ENCODE measurements around the gene FAIM2. TPM values are rescaled to one million over a fixed set of nuclear protein-coding genes. Genes with fewer than 3 reads are reported as not detected.

FAIM2 gene
- total RNA-seq, 1 donor from 2014 or later: 0.18 TPM

DNA sequence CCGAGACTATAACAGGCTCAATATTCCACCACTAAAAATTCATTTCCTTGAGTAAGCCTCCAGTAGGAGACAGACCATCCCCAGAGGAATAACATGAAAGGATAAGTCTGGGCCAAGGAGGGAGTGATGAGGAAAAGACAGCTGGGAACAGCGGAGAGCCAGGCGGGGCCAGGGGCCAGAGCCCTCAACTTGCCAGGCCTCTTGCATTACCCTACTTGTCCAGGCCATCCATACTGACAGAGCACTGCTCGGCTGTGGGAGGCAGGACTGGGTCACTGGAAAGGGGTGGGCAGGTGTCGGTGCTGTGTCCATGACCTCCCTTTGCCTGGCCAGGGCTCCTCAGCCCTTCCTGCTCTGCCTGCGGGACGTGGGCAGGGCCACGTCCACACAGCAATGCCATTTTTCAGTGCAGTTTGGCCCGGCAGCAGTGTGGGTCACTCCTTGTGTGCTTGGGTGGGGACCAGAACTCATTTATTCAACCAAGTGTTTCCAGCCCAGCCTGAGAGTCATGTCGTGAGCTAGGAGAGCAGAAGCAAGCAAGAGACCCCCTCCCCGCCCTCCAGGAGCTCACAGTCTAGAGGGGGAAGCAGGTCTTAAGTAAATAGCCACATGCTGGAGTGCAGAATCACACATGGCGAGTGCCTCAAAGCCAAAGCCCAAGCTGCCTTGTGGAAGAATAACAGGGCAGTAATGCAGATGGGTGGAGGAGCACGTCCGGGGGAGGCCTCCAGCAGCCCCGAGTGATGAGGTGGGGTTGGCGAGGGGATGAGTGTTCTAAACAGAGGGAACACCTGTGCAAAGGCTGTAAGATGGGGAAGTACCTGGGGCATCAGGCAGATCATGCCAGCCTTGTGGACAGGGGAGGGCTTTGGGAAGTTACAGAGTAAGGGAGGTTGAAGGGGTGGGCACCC lies 8.9 kb upstream of the FAIM2 start:
- no peaks in the 10 kb centered on the region for H4K20me1 ChIP-seq (ENCODE audit: insufficient read depth, low read length)
- Mint-ChIP-seq H3K4me3 (ENCODE audit: unreplicated experiment) (no peak overlapping the region), H3K27me3 (ENCODE audit: low read depth, unreplicated experiment) (peaks cover 31% of the 10 kb centered on the region), H3K9me3 (ENCODE audit: unreplicated experiment) (no peaks in the 10 kb centered on the region), H3K36me3 (ENCODE audit: low read depth, unreplicated experiment) (no peaks in the 10 kb centered on the region), H3K27ac (ENCODE audit: unreplicated experiment) (no peak overlapping the region), H3K4me1 (ENCODE audit: low read depth, unreplicated experiment) (peaks cover 9% of the 10 kb centered on the region)
- peaks cover 9% of the 10 kb centered on the region for H3K4me1 ChIP-seq (ENCODE audit: insufficient read depth, low read length)
- H2AFZ ChIP-seq (ENCODE audit: low read depth, low read length): no peak overlapping the region
- H3K79me2 ChIP-seq (ENCODE audit: insufficient read depth, low read length): no peaks in the 10 kb centered on the region
- H3K9me3 ChIP-seq (ENCODE audit: insufficient read depth, low read depth, low read length): no peaks in the 10 kb centered on the region
- H3K27me3 ChIP-seq (ENCODE audit: insufficient read depth, low read length): no peaks in the 10 kb centered on the region
- no peak overlapping the region for H3K4me2 ChIP-seq (ENCODE audit: low read length)
- H3K27ac ChIP-seq (ENCODE audit: low read depth, low read length): no peak overlapping the region
- no peak for DNase-seq (ENCODE audit: low read depth)
- H3K9ac ChIP-seq (ENCODE audit: low read length): no peak overlapping the region
- no peaks in the 10 kb centered on the region for H3K36me3 ChIP-seq (ENCODE audit: insufficient read depth, low read length)
- no peak for TF ChIP-seq EZH2 (IDR thresholded peaks at IDR 0.05; ENCODE audit: insufficient read depth, low read length)
- TF ChIP-seq, protein P1, sequence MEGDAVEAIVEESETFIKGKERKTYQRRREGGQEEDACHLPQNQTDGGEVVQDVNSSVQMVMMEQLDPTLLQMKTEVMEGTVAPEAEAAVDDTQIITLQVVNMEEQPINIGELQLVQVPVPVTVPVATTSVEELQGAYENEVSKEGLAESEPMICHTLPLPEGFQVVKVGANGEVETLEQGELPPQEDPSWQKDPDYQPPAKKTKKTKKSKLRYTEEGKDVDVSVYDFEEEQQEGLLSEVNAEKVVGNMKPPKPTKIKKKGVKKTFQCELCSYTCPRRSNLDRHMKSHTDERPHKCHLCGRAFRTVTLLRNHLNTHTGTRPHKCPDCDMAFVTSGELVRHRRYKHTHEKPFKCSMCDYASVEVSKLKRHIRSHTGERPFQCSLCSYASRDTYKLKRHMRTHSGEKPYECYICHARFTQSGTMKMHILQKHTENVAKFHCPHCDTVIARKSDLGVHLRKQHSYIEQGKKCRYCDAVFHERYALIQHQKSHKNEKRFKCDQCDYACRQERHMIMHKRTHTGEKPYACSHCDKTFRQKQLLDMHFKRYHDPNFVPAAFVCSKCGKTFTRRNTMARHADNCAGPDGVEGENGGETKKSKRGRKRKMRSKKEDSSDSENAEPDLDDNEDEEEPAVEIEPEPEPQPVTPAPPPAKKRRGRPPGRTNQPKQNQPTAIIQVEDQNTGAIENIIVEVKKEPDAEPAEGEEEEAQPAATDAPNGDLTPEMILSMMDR (IDR thresholded peaks at IDR 0.05; ENCODE audit: insufficient read depth, low read depth, low read length): no peak
- no peak for FAIRE-seq
- no peak overlapping the region for H3K4me3 ChIP-seq (ENCODE audit: insufficient read depth, low read depth, low read length)

GRCh38 chr12:49911213-49911605 lies 7.5 kb upstream of the FAIM2 start:
- Histone ChIP-seq H3K27me3 (ENCODE audit: insufficient read depth, low read length) (no peaks in the 10 kb centered on the region), H3K79me2 (ENCODE audit: insufficient read depth, low read length) (no peaks in the 10 kb centered on the region), H3K4me1 (ENCODE audit: insufficient read depth, low read length) (peaks cover 9% of the 10 kb centered on the region), H3K9me3 (ENCODE audit: insufficient read depth, low read depth, low read length) (no peaks in the 10 kb centered on the region), H2AFZ (ENCODE audit: low read depth, low read length) (no peak overlapping the region), H3K4me2 (ENCODE audit: low read length) (no peak overlapping the region), H3K36me3 (ENCODE audit: insufficient read depth, low read length) (no peaks in the 10 kb centered on the region), H3K4me3 (ENCODE audit: insufficient read depth, low read depth, low read length) (no peak overlapping the region), H3K27ac (ENCODE audit: low read depth, low read length) (no peak overlapping the region), H3K9ac (ENCODE audit: low read length) (no peak overlapping the region), H4K20me1 (ENCODE audit: insufficient read depth, low read length) (no peaks in the 10 kb centered on the region)
- Mint-ChIP-seq H3K9me3 (ENCODE audit: unreplicated experiment) (no peaks in the 10 kb centered on the region), H3K36me3 (ENCODE audit: low read depth, unreplicated experiment) (no peaks in the 10 kb centered on the region), H3K4me1 (ENCODE audit: low read depth, unreplicated experiment) (peaks cover 11% of the 10 kb centered on the region), H3K27me3 (ENCODE audit: low read depth, unreplicated experiment) (peaks cover 30% of the 10 kb centered on the region), H3K27ac (ENCODE audit: unreplicated experiment) (peak overlapping the region; percentile 18), H3K4me3 (ENCODE audit: unreplicated experiment) (no peak overlapping the region)
- FAIRE-seq (no peak), DNase-seq (ENCODE audit: low read depth) (no peak)
- TF ChIP-seq, protein P1 (IDR thresholded peaks at IDR 0.05; ENCODE audit: insufficient read depth, low read depth, low read length): no peak
- TF ChIP-seq EZH2 (IDR thresholded peaks at IDR 0.05; ENCODE audit: insufficient read depth, low read length): no peak
